B cell (primary cell): ENCODE measurements around the gene GNG10.

Experiments used
- EZH2 ChIP-seq: IDR thresholded peaks from 2 replicates; pipeline ENCODE4 v1.6.1; 2012; ENCODE audit warnings: borderline replicate concordance, low read depth, mild to moderate bottlenecking, moderate library complexity, low read length; ENCODE audit not compliant: insufficient read depth, poor library complexity, severe bottlenecking
- TF ChIP-seq, protein P1 (sequence below): fragments of 200-600 bp; IDR thresholded peaks from one replicate; pipeline ENCODE4 v1.8.0; 2022; ENCODE audit warnings: antibody characterized with exemption, mild to moderate bottlenecking

- TF ChIP-seq, protein P1, sequence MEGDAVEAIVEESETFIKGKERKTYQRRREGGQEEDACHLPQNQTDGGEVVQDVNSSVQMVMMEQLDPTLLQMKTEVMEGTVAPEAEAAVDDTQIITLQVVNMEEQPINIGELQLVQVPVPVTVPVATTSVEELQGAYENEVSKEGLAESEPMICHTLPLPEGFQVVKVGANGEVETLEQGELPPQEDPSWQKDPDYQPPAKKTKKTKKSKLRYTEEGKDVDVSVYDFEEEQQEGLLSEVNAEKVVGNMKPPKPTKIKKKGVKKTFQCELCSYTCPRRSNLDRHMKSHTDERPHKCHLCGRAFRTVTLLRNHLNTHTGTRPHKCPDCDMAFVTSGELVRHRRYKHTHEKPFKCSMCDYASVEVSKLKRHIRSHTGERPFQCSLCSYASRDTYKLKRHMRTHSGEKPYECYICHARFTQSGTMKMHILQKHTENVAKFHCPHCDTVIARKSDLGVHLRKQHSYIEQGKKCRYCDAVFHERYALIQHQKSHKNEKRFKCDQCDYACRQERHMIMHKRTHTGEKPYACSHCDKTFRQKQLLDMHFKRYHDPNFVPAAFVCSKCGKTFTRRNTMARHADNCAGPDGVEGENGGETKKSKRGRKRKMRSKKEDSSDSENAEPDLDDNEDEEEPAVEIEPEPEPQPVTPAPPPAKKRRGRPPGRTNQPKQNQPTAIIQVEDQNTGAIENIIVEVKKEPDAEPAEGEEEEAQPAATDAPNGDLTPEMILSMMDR, result no peak
- TF ChIP-seq EZH2, result no peak
Observed at GRCh38 chr9:111668026-111668573, 6.7 kb downstream of the GNG10 start.
